Progenitor cell of endocrine pancreas (in vitro differentiated cells): ENCODE results near the gene DPAGT1. TPM values are rescaled to one million over a fixed set of nuclear protein-coding genes. Genes with fewer than 3 reads are reported as not detected.

Experiments
- DNase-seq: peaks from one replicate; pipeline ENCODE4 v3.0.0; 2021; ENCODE audit warnings: low spot score; ENCODE audit not compliant: unreplicated experiment
- H3K27ac Mint-ChIP-seq: 2 replicates; pipeline ENCODE4 v1.8.0; 2021; ENCODE audit warnings: mild to moderate bottlenecking, moderate library complexity, mixed read lengths
- H3K27me3 Mint-ChIP-seq: 2 replicates; pipeline ENCODE4 v1.8.0; 2021; ENCODE audit warnings: mixed read lengths
- H3K36me3 Mint-ChIP-seq: 2 replicates; pipeline ENCODE4 v1.8.0; 2022; ENCODE audit warnings: mixed read lengths; ENCODE audit not compliant: insufficient read depth
- H3K4me1 Mint-ChIP-seq: 2 replicates; pipeline ENCODE4 v1.8.0; 2021; ENCODE audit warnings: low read depth, mixed read lengths
- H3K4me3 Mint-ChIP-seq: 2 replicates; pipeline ENCODE4 v1.8.0; 2021; ENCODE audit warnings: low read depth, mild to moderate bottlenecking, moderate library complexity, mixed read lengths
- H3K9me3 Mint-ChIP-seq: 2 replicates; pipeline ENCODE4 v1.8.0; 2021; ENCODE audit warnings: low read depth, mixed read lengths
- total RNA-seq: library from RNA; stranded (reverse); gene quantifications from 2 replicates; pipeline ENCODE4 v1.2.1, GENCODE V29; 2021
- TF ChIP-seq, protein P1 (sequence below): fragments of 200-600 bp; sonication (generic); IDR thresholded peaks from one replicate; pipeline ENCODE4 v1.5.0; 2021; ENCODE audit warnings: antibody characterized with exemption, mild to moderate bottlenecking; ENCODE audit not compliant: unreplicated experiment

Gene DPAGT1
- total RNA-seq, 1 donor from 2014 or later = 53.4 TPM

DNA sequence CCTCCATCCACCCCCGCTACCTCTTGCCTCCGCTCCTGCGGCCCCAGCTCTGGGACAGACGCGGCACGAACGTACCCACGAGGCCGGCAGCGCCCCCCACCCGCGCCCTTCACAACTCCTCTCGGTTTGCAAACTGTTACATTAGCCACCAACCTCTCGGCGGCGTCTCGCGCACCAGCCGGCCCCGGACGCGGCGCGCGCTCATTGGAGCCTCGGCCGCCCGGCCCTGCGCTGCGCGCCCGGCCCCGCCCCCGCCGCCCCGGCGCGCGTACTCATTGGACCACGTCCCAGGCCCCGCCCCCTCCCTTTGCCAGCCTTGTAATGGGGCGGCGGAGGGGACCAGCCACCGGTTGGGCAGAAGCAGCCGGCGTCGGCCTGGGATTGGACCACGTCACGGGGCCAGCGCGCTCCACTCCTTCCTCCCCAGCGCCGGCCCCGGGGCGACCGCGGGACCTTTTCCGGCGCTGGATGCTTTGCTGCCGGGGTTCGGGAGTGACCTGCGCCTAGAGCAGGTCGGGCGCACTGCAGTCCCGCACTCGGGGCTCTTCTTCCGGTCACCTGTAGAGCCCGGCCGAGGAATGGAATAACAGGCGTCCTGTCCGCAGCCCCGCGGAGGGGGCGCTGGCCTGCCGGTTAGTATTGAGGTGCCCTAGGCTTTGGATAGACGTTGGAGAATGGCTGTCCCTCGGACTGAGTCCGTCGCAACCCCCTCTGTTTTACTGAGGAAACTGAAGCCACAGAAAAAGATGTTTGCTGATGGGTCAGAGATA is 44.5 kb downstream of the DPAGT1 start, which contains the start of gene HYOU1:
Gene HYOU1 (minus strand): TSS at position 206 of the 770 bp plus-strand sequence. CDS start 1,045 bp downstream, outside the sequence.
- Mint-ChIP-seq H3K4me3 (peak within 1 kb of the TSS; percentile 83), H3K4me1 (peaks cover 20% of the 10 kb centered on the region), H3K9me3 (no peaks in the 10 kb centered on the region), H3K27ac (peak within 1 kb of the TSS; percentile 96), H3K36me3 (peaks cover 16% of the 10 kb centered on the region), H3K27me3 (no peaks in the 10 kb centered on the region)
- DNase-seq = peak; percentile 98
- TF ChIP-seq, protein P1, sequence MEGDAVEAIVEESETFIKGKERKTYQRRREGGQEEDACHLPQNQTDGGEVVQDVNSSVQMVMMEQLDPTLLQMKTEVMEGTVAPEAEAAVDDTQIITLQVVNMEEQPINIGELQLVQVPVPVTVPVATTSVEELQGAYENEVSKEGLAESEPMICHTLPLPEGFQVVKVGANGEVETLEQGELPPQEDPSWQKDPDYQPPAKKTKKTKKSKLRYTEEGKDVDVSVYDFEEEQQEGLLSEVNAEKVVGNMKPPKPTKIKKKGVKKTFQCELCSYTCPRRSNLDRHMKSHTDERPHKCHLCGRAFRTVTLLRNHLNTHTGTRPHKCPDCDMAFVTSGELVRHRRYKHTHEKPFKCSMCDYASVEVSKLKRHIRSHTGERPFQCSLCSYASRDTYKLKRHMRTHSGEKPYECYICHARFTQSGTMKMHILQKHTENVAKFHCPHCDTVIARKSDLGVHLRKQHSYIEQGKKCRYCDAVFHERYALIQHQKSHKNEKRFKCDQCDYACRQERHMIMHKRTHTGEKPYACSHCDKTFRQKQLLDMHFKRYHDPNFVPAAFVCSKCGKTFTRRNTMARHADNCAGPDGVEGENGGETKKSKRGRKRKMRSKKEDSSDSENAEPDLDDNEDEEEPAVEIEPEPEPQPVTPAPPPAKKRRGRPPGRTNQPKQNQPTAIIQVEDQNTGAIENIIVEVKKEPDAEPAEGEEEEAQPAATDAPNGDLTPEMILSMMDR = peak; percentile 49

DNA sequence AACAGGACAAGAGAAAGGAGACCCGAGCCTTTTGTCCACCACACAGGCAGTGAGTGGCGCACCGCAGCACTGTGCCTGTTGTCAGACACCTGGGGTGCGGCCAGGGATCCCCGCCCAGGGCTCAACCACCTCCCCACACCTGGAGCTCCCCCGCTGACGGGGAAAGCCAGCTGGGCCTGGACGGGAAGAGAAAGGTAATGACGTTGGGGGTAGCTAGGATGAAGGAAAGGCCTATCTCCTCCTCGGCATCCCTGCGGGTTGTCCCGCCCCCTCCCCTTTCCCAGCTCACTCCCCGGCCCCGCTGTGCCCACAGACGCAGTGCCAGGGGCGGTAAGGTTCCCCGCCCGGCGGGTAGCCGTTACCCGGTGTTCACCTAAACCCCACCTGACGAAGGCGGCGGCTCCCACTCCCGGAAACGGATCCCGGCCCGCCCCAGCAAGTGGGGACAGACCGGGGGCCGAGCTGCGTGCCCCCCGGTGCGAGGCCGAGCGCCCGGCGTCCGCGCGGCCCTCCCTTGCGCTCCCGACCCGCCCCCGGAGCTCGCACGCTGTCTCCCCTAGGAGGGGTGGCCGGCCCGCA is 45.1 kb downstream of the DPAGT1 start:
- Mint-ChIP-seq H3K27me3 (no peaks in the 10 kb centered on the region), H3K4me1 (peaks cover 20% of the 10 kb centered on the region), H3K4me3 (peak overlapping the region; percentile 83), H3K36me3 (peaks cover 17% of the 10 kb centered on the region), H3K9me3 (no peaks in the 10 kb centered on the region), H3K27ac (peak overlapping the region; percentile 96)
- peak; percentile 27 for DNase-seq
- TF ChIP-seq, protein P1 = peak; percentile 27

DNA sequence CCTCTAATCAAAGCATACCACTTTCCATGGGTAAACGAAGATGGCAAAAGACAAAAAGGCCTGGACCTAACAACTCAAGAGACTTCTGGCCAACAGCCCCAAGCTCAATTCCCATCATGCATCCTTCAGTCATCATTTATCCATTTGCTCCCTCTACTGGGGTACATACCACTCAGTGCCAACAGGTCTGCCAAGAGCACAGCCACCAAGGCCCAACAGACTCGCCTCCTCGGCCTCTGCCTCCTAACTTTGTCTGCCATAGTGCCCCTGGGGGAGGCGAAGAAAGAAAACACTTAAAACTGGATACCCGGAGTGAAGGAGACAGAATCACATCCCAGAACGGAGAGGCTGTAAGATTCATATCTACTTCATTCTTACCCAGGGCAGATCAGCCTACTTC is 45.8 kb downstream of the DPAGT1 start:
- no peak for DNase-seq
- H3K4me3 Mint-ChIP-seq = peak overlapping the region; percentile 83
- TF ChIP-seq, protein P1 = no peak
- no peaks in the 10 kb centered on the region for H3K27me3 Mint-ChIP-seq
- peaks cover 20% of the 10 kb centered on the region for H3K4me1 Mint-ChIP-seq
- H3K9me3 Mint-ChIP-seq = no peaks in the 10 kb centered on the region
- peaks cover 17% of the 10 kb centered on the region for H3K36me3 Mint-ChIP-seq
- H3K27ac Mint-ChIP-seq = peak overlapping the region; percentile 88

DNA sequence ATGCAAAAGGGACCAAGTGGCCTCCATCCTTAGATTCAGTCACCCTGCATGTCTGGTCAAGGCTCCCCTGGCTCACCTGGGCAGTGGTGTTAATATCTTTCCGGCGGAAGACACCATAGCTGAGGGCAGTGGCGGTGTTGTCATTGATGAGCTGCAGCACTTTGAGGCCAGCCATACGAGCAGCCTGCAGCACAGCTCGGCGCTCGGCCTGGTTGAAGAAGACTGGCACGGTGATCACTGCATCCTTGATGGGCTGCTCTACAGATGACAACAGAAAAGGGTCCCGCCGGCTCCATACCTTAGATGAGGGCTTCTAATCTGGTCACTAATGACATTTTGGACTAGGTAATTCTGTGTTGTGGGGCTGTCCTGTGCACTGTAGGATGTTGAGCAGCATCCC is 47.2 kb downstream of the DPAGT1 start:
- Mint-ChIP-seq H3K27me3 (no peaks in the 10 kb centered on the region), H3K4me3 (peak overlapping the region; percentile 47), H3K9me3 (no peaks in the 10 kb centered on the region), H3K4me1 (peaks cover 20% of the 10 kb centered on the region), H3K36me3 (peaks cover 20% of the 10 kb centered on the region), H3K27ac (no peak overlapping the region)
- no peak for DNase-seq
- TF ChIP-seq, protein P1 = no peak

DNA sequence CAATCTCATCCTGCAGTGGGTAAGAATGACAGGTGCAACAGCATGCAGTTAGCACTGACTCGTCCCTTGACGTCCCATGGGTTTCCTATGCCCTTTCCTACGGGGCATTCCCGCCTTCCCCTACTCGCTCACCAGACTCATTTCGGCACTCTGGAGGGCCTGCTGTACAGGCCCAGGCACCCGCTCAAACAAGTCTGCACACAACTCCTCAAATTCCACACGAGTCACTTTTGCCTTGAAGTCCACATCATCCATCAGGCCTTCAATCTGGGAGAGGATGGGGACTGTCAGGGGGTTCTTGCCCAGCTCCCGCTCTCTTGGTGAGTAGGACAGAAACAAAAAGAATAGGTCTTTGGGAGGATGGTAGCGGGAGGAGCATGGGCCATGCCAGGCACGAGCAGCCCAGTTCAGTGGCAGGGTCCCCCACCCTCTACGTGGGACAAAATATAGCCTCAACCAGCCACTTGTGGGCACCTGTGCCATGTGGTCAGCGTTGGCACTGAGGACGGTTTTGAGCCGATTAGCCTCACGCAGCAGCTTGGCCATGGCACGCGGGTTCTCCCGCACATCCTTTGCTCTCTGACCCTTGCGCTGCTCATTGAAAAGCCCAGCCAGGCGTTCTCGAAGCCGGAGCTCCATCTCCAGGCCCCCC is 49.4 kb downstream of the DPAGT1 start:
- no peak for DNase-seq
- H3K36me3 Mint-ChIP-seq = peaks cover 30% of the 10 kb centered on the region
- H3K9me3 Mint-ChIP-seq = no peaks in the 10 kb centered on the region
- no peak overlapping the region for H3K27ac Mint-ChIP-seq
- TF ChIP-seq, protein P1 = no peak
- peaks cover 8% of the 10 kb centered on the region for H3K4me1 Mint-ChIP-seq
- no peaks in the 10 kb centered on the region for H3K27me3 Mint-ChIP-seq
- H3K4me3 Mint-ChIP-seq = no peak overlapping the region
